Measurements from ENCODE around the gene ZC3H12D. TPM values are rescaled to one million over a fixed set of nuclear protein-coding genes. Genes with fewer than 3 reads are reported as not detected.

The ZC3H12D gene
- total and polyA plus RNA-seq, 9 of the 15 experiments (the other 6 are each of a cell fraction or from before 2014, with no cell fraction given), result 0.04 to 0.27 (median 0.05) TPM; not detected in 3

GRCh38 chr6:149405823-149406765 lies 78.7 kb downstream of the ZC3H12D start:
- Histone ChIP-seq H3K36me3 (ENCODE audit: control insufficient read depth, insufficient read depth, low read length) (peaks cover 29% of the 10 kb centered on the region; the same call in 2 of the 3 replicates), H3K27me3 (ENCODE audit: control insufficient read depth in 2 of 2, insufficient read depth in 2 of 2, low read length in 2 of 2) (no peaks in the 10 kb centered on the region), H3K4me2 (ENCODE audit: insufficient read depth, low read length) (no peak overlapping the region), H2AFZ (ENCODE audit: low read depth, low read length) (no peak overlapping the region), H3K4me3 (no peak overlapping the region), H4K20me1 (replicated peaks; ENCODE audit: control insufficient read depth, insufficient read depth, low read length) (no peaks in the 10 kb centered on the region), H3K9ac (ENCODE audit: insufficient read depth in 1 of 2, low read depth in 2 of 2, low read length in 2 of 2) (no peak overlapping the region), H3K9me1 (ENCODE audit: control insufficient read depth, insufficient read depth, low read length) (no peaks in the 10 kb centered on the region), H3K4me1 (replicated peaks in 1 of 2; ENCODE audit: control insufficient read depth in 2 of 2, insufficient read depth in 2 of 2, low read length in 2 of 2) (no peaks in the 10 kb centered on the region), H3K79me2 (ENCODE audit: control insufficient read depth, insufficient read depth, low read length) (no peaks in the 10 kb centered on the region), H3K27ac (ENCODE audit: extremely low read depth, low read depth, low read length) (peak overlapping the region; percentile 30; the same call in 2 of the 3 replicates), H3K9me3 (replicated peaks; ENCODE audit: control insufficient read depth, insufficient read depth, low read depth, low read length) (no peaks in the 10 kb centered on the region)
- intact Hi-C loops (cut with micrococcal nuclease) (loop anchor here (5.0 kb wide), 1 partner anchor 89 kb away; the partner anchor contains the start of gene TAB2), in situ Hi-C loops (cut with MboI) (no loop called here)
- ATAC-seq (peak; percentile 76), DNase-seq (ENCODE audit: extremely low read depth in 1 of 4, low spot score in 3 of 4) (no peak), FAIRE-seq (no peak)
- no TSS peak for BruUV-seq (replicated peaks)
- WGBS (ENCODE audit: insufficient coverage, low coverage, missing lambda C conversion rate), result 65% methylated on average over 5 of the region's 5 CpGs
- ChIA-PET CTCF (ENCODE audit: low intra/inter-chr PET ratio) (no interaction called here), POLR2A (interaction anchor here (0.5 to 2.8 kb wide), 3 partner anchors 10 to 74 kb away, joined by 3 to 9 read pairs (median 3); no protein-coding TSS in a partner anchor)
- TF ChIP-seq RBM39 (optimal IDR thresholded peaks at IDR 0.05; ENCODE audit: low read depth, low read length) (no peak), KLF1 (tag; IDR thresholded peaks at IDR 0.05) (no peak), TRIM24 (IDR thresholded peaks at IDR 0.05) (peak; percentile 91 to 92), SMARCE1 (IDR thresholded peaks at IDR 0.05) (no peak), ZNF124 (CRISPR knock-in tag; IDR thresholded peaks at IDR 0.05) (no peak), SMAD3 (CRISPR knock-in tag; conservative IDR thresholded peaks at IDR 0.05) (no peak), ZNF584 (CRISPR knock-in tag; IDR thresholded peaks at IDR 0.05; ENCODE audit: low read depth) (peak; percentile 71; the same call in 1 of the 2 replicates), ZBTB17 (CRISPR knock-in tag; IDR thresholded peaks at IDR 0.05) (no peak), ZBTB40 (IDR thresholded peaks at IDR 0.05) (peak; percentile 96), ZBTB40 (CRISPR knock-in tag; IDR thresholded peaks at IDR 0.05) (peak; percentile 95), TBP (optimal IDR thresholded peaks at IDR 0.05; ENCODE audit: low read depth, low read length) (no peak), STAT5A (IDR thresholded peaks at IDR 0.05; ENCODE audit: borderline replicate concordance, low read length) (no peak), FOXK2 (conservative IDR thresholded peaks at IDR 0.05 in 1 of 2, IDR thresholded peaks at IDR 0.05 in 1 of 2; ENCODE audit: low read depth in 2 of 2) (no peak)

Data from K562 (cell line).